ENCODE results near the gene STK39. TPM values are rescaled to one million over a fixed set of nuclear protein-coding genes. Genes with fewer than 3 reads are reported as not detected.

STK39 gene
- total and polyA plus RNA-seq, 5 experiments from 2014 or later = 4.3 to 18.1 (median 8.3) TPM

GRCh38 chr2:168215813-168216212 is 31.6 kb downstream of the STK39 start:
- Mint-ChIP-seq H3K27ac (no peak overlapping the region), H3K27me3 (no peaks in the 10 kb centered on the region), H3K36me3 (peaks cover 0 to 18% (median 15%) of the 10 kb centered on the region in 3 donors), H3K4me1 (peaks cover 19 to 39% (median 32%) of the 10 kb centered on the region in 4 donors), H3K4me3 (no peak overlapping the region), H3K9me3 (no peaks in the 10 kb centered on the region)
- ATAC-seq (no peak), DNase-seq (no peak)
- POLR2A ChIA-PET = no interaction called here

- no peaks in the 10 kb centered on the region for H3K27me3 Mint-ChIP-seq
- DNase-seq = no peak
- peak overlapping the region in 1 of 10 donors; percentile 60 for H3K27ac Mint-ChIP-seq
- H3K4me3 Mint-ChIP-seq = peak overlapping the region in 1 of 10 donors; percentile 8
- H3K36me3 Mint-ChIP-seq = peaks cover 0 to 13% (median 10%) of the 10 kb centered on the region in 3 donors
- ATAC-seq = no peak
- POLR2A ChIA-PET = no interaction called here
- H3K9me3 Mint-ChIP-seq = no peaks in the 10 kb centered on the region
- peaks cover 15 to 43% (median 41%) of the 10 kb centered on the region in 4 donors for H3K4me1 Mint-ChIP-seq
These were observed 34.5 kb downstream of the STK39 start for GRCh38 chr2:168212866-168213265.

- Mint-ChIP-seq H3K27ac (peak overlapping the region in 2 of 10 donors; percentile 0 to 60), H3K9me3 (no peaks in the 10 kb centered on the region), H3K4me3 (peak overlapping the region in 1 of 10 donors; percentile 26), H3K36me3 (peaks cover 0 to 13% (median 13%) of the 10 kb centered on the region in 3 donors), H3K4me1 (peaks cover 20 to 49% (median 46%) of the 10 kb centered on the region in 4 donors), H3K27me3 (no peaks in the 10 kb centered on the region)
- no peak for DNase-seq
- ATAC-seq = no peak
- POLR2A ChIA-PET = no interaction called here
These were observed 35.2 kb downstream of the STK39 start for GRCh38 chr2:168212167-168212566.

GRCh38 chr2:168211664-168212163 is 35.7 kb downstream of the STK39 start:
- Mint-ChIP-seq H3K27ac (peak overlapping the region in 3 of 10 donors; percentile 0 to 60 (median 11)), H3K27me3 (no peaks in the 10 kb centered on the region), H3K9me3 (no peaks in the 10 kb centered on the region), H3K4me1 (peaks cover 21 to 53% (median 48%) of the 10 kb centered on the region in 4 donors), H3K36me3 (peaks cover 0 to 14% (median 13%) of the 10 kb centered on the region in 3 donors), H3K4me3 (no peak overlapping the region)
- DNase-seq (no peak), ATAC-seq (no peak)
- POLR2A ChIA-PET = no interaction called here

- no peak for ATAC-seq
- no peak for DNase-seq
These were observed 36.4 kb downstream of the STK39 start for GRCh38 chr2:168210895-168211570.

GRCh38 chr2:168210216-168210894 is 37.0 kb downstream of the STK39 start:
- H3K27me3 Mint-ChIP-seq = no peaks in the 10 kb centered on the region
- DNase-seq (no peak), ATAC-seq (no peak)
- no peaks in the 10 kb centered on the region for H3K9me3 Mint-ChIP-seq
- peaks cover 21 to 55% (median 49%) of the 10 kb centered on the region in 4 donors for H3K4me1 Mint-ChIP-seq
- peaks cover 0 to 17% (median 14%) of the 10 kb centered on the region in 3 donors for H3K36me3 Mint-ChIP-seq
- no peak overlapping the region for H3K27ac Mint-ChIP-seq
- POLR2A ChIA-PET = no interaction called here
- peak overlapping the region in 2 of 10 donors; percentile 25 to 48 for H3K4me3 Mint-ChIP-seq

More at GRCh38 chr2:168210895-168211570, 36.4 kb downstream of the STK39 start:
- no peak overlapping the region for H3K27ac Mint-ChIP-seq
- peaks cover 0 to 17% (median 13%) of the 10 kb centered on the region in 3 donors for H3K36me3 Mint-ChIP-seq
- H3K4me3 Mint-ChIP-seq = peak overlapping the region in 2 of 10 donors; percentile 24 to 56
- POLR2A ChIA-PET = no interaction called here
- H3K4me1 Mint-ChIP-seq = peaks cover 21 to 55% (median 49%) of the 10 kb centered on the region in 4 donors
- H3K27me3 Mint-ChIP-seq = no peaks in the 10 kb centered on the region
- no peaks in the 10 kb centered on the region for H3K9me3 Mint-ChIP-seq

- Mint-ChIP-seq H3K4me3 (no peak overlapping the region), H3K9me3 (no peaks in the 10 kb centered on the region), H3K4me1 (peaks cover 25 to 57% (median 53%) of the 10 kb centered on the region in 4 donors), H3K27me3 (no peaks in the 10 kb centered on the region), H3K27ac (no peak overlapping the region), H3K36me3 (peaks cover 0 to 14% (median 9%) of the 10 kb centered on the region in 3 donors)
- DNase-seq (no peak), ATAC-seq (no peak)
- POLR2A ChIA-PET = no interaction called here
These were observed 38.7 kb downstream of the STK39 start for GRCh38 chr2:168208652-168209051.

- no peaks in the 10 kb centered on the region for H3K9me3 Mint-ChIP-seq
- POLR2A ChIA-PET = no interaction called here
- peaks cover 27 to 58% (median 54%) of the 10 kb centered on the region in 4 donors for H3K4me1 Mint-ChIP-seq
- no peak for ATAC-seq
- no peaks in the 10 kb centered on the region for H3K27me3 Mint-ChIP-seq
- no peak overlapping the region for H3K4me3 Mint-ChIP-seq
- peaks cover 0 to 22% (median 13%) of the 10 kb centered on the region in 3 donors for H3K36me3 Mint-ChIP-seq
- DNase-seq = no peak
- no peak overlapping the region for H3K27ac Mint-ChIP-seq
These were observed 39.5 kb downstream of the STK39 start for GRCh38 chr2:168207851-168208250.

GRCh38 chr2:168203762-168204693 is 43.4 kb downstream of the STK39 start:
- Mint-ChIP-seq H3K4me1 (peaks cover 32 to 54% (median 49%) of the 10 kb centered on the region in 4 donors), H3K9me3 (no peaks in the 10 kb centered on the region), H3K27me3 (no peaks in the 10 kb centered on the region)

GRCh38 chr2:168201584-168202116 is 45.7 kb downstream of the STK39 start:
- Mint-ChIP-seq H3K4me3 (no peak overlapping the region), H3K9me3 (no peaks in the 10 kb centered on the region), H3K4me1 (peaks cover 25 to 54% (median 35%) of the 10 kb centered on the region in 4 donors), H3K27ac (peak overlapping the region in 6 of 10 donors; percentile 58 to 77 (median 64)), H3K27me3 (no peaks in the 10 kb centered on the region), H3K36me3 (peaks cover 0 to 18% (median 14%) of the 10 kb centered on the region in 3 donors)
- POLR2A ChIA-PET = no interaction called here
- no peak for DNase-seq
- no peak for ATAC-seq

More at GRCh38 chr2:168203762-168204693, 43.4 kb downstream of the STK39 start:
- POLR2A ChIA-PET = no interaction called here
- ATAC-seq (no peak), DNase-seq (no peak)
- H3K27ac Mint-ChIP-seq = no peak overlapping the region
- peaks cover 0 to 21% (median 15%) of the 10 kb centered on the region in 3 donors for H3K36me3 Mint-ChIP-seq
- no peak overlapping the region for H3K4me3 Mint-ChIP-seq

- DNase-seq = no peak
- ATAC-seq = no peak
- Mint-ChIP-seq H3K9me3 (no peaks in the 10 kb centered on the region), H3K27ac (peak overlapping the region in 3 of 10 donors; percentile 66 to 77 (median 72)), H3K4me3 (no peak overlapping the region), H3K27me3 (no peaks in the 10 kb centered on the region), H3K36me3 (peaks cover 0 to 18% (median 9%) of the 10 kb centered on the region in 3 donors), H3K4me1 (peaks cover 25 to 59% (median 37%) of the 10 kb centered on the region in 4 donors)
- POLR2A ChIA-PET = no interaction called here
These were observed 46.3 kb downstream of the STK39 start for GRCh38 chr2:168200930-168201583.
